Measurements from ENCODE around the gene ADSS1. TPM values are rescaled to one million over a fixed set of nuclear protein-coding genes. Genes with fewer than 3 reads are reported as not detected.

ADSS1 gene
- total and polyA plus RNA-seq, 4 donors, result 5.3 to 9.3 (median 7.1) TPM

DNA sequence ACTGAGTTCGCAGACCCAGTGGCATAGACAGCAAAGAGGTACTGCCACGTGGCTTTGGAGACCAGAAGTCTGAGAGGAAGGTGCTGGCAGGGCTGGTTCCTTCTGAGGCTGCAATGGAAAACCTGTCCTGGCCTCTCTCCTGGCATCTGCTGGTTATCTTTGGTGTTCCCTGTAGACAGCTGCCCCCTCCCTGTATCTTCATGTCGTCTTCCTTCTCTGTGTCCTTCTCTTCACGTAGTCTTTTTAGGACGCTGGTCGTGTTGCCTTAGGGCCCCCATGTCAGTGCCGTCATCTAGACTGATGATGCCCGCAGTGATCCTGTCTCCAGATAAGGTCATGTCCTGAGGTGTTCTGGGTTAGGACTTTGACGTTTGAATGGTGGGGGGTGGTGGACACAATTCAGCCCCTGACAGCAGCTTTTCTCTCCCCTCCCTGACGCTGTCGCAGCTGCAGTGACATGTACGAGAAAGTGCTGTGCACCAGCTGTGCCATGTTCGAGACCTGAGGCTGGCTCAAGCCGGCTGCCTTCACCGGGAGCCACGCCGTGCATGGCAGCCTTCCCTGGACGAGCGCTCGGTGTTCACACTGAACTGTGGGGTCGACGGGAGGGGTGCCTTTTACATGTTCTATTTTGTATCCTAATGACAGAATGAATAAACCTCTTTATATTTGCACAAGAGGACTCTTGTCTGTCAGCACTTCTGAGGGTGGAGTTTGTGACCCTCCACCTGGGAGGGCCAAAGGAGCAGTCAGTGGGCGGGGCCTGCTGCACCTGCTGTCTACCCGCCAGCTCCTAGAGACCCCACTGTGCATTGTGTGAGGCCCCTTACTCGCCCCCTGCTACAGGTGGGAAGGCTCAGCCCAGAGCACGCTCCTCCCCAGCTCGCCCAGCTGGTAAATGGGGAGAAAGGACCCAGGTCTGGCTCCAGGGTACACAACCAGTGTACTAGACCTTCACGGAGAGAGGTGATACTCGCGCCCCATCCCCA lies 35.2 kb downstream of the ADSS1 start:
- Histone ChIP-seq H3K27ac (ENCODE audit: low read depth in 1 of 2, low read length in 1 of 2) (no peak overlapping the region), H3K9me3 (ENCODE audit: control insufficient read depth in 4 of 4, insufficient read depth in 3 of 4, low read length in 3 of 4) (no peaks in the 10 kb centered on the region), H3K27me3 (ENCODE audit: control insufficient read depth in 3 of 3, insufficient read depth in 3 of 3, low read length in 2 of 3) (no peaks in the 10 kb centered on the region), H3K4me3 (no peak overlapping the region), H3K36me3 (ENCODE audit: control insufficient read depth in 4 of 4, insufficient read depth in 4 of 4, low read length in 4 of 4) (peaks cover 0 to 48% (median 31%) of the 10 kb centered on the region in 4 donors), H3K4me1 (ENCODE audit: control insufficient read depth in 5 of 5, insufficient read depth in 5 of 5, low read length in 5 of 5) (peaks cover 0 to 9% (median 4%) of the 10 kb centered on the region in 5 donors), H3K9ac (ENCODE audit: insufficient read depth in 1 of 2, low read length in 2 of 2) (no peak overlapping the region)
- ATAC-seq (ENCODE audit: insufficient read depth, low FRiP score), result no peak
- no peak for DNase-seq
- 88 to 92% methylated on average over 30 of the region's 30 CpGs for WGBS, 2 donors
- TF ChIP-seq, protein P1, sequence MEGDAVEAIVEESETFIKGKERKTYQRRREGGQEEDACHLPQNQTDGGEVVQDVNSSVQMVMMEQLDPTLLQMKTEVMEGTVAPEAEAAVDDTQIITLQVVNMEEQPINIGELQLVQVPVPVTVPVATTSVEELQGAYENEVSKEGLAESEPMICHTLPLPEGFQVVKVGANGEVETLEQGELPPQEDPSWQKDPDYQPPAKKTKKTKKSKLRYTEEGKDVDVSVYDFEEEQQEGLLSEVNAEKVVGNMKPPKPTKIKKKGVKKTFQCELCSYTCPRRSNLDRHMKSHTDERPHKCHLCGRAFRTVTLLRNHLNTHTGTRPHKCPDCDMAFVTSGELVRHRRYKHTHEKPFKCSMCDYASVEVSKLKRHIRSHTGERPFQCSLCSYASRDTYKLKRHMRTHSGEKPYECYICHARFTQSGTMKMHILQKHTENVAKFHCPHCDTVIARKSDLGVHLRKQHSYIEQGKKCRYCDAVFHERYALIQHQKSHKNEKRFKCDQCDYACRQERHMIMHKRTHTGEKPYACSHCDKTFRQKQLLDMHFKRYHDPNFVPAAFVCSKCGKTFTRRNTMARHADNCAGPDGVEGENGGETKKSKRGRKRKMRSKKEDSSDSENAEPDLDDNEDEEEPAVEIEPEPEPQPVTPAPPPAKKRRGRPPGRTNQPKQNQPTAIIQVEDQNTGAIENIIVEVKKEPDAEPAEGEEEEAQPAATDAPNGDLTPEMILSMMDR (IDR thresholded peaks at IDR 0.05; ENCODE audit: control extremely low read depth, extremely low read depth), result no peak

DNA sequence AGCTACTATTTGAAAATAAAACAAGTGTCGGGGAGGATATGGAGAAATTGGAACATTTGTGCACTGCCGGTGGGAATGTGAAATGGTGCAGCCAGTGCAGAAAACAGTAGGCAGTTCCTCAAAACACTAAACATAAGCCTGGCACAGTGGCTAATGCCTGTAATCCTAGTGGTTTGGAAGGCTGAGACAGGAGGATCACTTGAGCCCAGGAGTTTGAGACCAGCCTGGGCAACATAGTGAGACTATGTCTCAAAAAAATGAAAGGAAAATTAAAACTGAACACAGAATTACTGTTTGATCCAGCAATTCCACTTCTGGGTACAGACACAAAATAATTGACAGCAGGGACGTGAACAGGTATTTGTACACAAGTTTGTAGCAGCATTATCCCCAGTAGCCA lies 41.5 kb downstream of the ADSS1 start:
- DNase-seq (no peak), ATAC-seq (ENCODE audit: insufficient read depth, low FRiP score) (no peak)
- Histone ChIP-seq H3K27me3 (ENCODE audit: control insufficient read depth in 3 of 3, insufficient read depth in 3 of 3, low read length in 2 of 3) (no peaks in the 10 kb centered on the region), H3K4me3 (no peak overlapping the region), H3K36me3 (ENCODE audit: control insufficient read depth in 4 of 4, insufficient read depth in 4 of 4, low read length in 4 of 4) (peaks cover 0 to 12% (median 4%) of the 10 kb centered on the region in 4 donors), H3K9ac (ENCODE audit: insufficient read depth in 1 of 2, low read length in 2 of 2) (no peak overlapping the region), H3K9me3 (ENCODE audit: control insufficient read depth in 4 of 4, insufficient read depth in 3 of 4, low read length in 3 of 4) (peaks cover 0 to 5% (median 0%) of the 10 kb centered on the region in 4 donors), H3K27ac (ENCODE audit: low read depth in 1 of 2, low read length in 1 of 2) (no peak overlapping the region), H3K4me1 (ENCODE audit: control insufficient read depth in 5 of 5, insufficient read depth in 5 of 5, low read length in 5 of 5) (peaks cover 0 to 6% (median 5%) of the 10 kb centered on the region in 5 donors)
- TF ChIP-seq, protein P1 (IDR thresholded peaks at IDR 0.05; ENCODE audit: control extremely low read depth, extremely low read depth), result no peak
- WGBS, 2 donors, result 88 to 94% methylated on average over 3 of the region's 3 CpGs

DNA sequence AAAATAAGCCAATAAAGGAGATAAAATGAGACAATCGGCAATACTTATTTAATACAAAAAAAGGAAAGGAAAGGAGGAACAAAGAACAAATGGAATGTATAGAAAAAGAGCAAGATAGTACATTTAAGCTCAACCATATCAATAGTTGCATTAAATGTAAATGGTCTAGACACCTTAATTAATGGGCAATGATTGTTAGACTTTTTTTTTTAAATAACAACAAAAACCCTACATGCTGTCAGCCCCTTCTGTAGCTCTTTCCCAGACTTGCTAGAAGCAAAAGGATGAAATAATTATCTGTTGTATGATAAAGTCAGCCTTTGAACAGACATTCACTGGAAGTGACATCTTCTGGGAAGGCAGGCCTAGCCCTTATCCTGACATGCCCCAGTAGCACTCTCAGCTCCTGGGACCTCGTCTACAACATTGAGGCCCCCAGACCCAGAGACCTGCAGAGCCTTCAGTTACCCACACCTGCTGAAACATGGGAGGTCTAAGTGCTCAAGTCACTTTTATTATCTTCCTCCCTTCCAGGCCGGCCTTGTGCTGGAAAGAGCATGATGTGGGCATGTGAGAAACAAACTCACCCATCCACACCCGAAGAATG lies 42.3 kb downstream of the ADSS1 start:
- peak overlapping the region in 1 of 2 donors; percentile 32 for H3K9ac ChIP-seq (ENCODE audit: insufficient read depth in 1 of 2, low read length in 2 of 2)
- peaks cover 0 to 6% (median 5%) of the 10 kb centered on the region in 5 donors for H3K4me1 ChIP-seq (ENCODE audit: control insufficient read depth in 5 of 5, insufficient read depth in 5 of 5, low read length in 5 of 5)
- H3K27ac ChIP-seq (ENCODE audit: low read depth in 1 of 2, low read length in 1 of 2), result no peak overlapping the region
- peaks cover 5 to 12% (median 8%) of the 10 kb centered on the region in 4 donors for H3K36me3 ChIP-seq (ENCODE audit: control insufficient read depth in 4 of 4, insufficient read depth in 4 of 4, low read length in 4 of 4)
- H3K4me3 ChIP-seq, result no peak overlapping the region
- no peak for DNase-seq
- peaks cover 0 to 5% (median under 1%) of the 10 kb centered on the region in 4 donors for H3K9me3 ChIP-seq (ENCODE audit: control insufficient read depth in 4 of 4, insufficient read depth in 3 of 4, low read length in 3 of 4)
- 96 to 98% methylated on average over 4 of the region's 4 CpGs for WGBS, 2 donors
- TF ChIP-seq, protein P1 (IDR thresholded peaks at IDR 0.05; ENCODE audit: control extremely low read depth, extremely low read depth), result no peak
- no peak for ATAC-seq (ENCODE audit: insufficient read depth, low FRiP score)
- no peaks in the 10 kb centered on the region for H3K27me3 ChIP-seq (ENCODE audit: control insufficient read depth in 3 of 3, insufficient read depth in 3 of 3, low read length in 2 of 3)

Measured in lung (tissue), 12 donors.